ENCODE data around the gene ODF2.

DNA sequence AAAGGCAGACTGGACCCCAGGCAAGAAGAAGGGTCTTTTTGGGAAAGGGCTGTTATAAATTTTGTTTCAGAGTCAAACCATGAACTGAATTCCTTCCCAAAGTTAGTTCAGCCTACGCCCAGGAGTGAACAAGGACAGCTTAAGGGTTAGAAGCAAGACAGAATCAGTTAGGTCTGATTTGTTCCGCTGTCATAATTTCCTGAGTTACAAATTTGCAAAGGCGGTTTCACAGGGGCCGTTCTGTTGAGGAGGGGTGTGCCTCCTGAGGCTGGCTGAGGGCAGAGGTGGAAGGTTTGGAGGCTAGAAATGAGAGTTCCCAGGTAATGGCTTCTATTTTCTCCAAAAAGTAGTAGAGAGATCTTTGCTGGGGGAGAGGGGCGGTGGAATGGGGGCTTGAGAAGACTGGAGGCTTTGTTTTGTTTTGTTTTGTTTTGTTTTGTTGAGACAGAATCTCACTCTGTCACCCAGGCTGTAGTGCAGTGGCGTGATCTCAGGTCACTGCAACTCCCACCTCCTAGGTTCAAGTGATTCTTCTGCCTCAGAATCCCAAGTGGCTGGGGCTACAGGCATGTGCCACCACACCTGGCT, 39.3 kb upstream of the ODF2 start:
- TF ChIP-seq CTCF (optimal IDR thresholded peaks at IDR 0.05 in 1 of 3, IDR thresholded peaks at IDR 0.05 in 1 of 3, conservative IDR thresholded peaks at IDR 0.05 in 1 of 3; ENCODE audit: extremely low read depth in 1 of 3, insufficient read depth in 2 of 3, low read length in 3 of 3) (no peak), EZH2 (IDR thresholded peaks at IDR 0.05; ENCODE audit: low read length) (no peak)

Data from keratinocyte (primary cell).